SW 1271 (cell line): Measurements from ENCODE around the gene WDPCP.
"Not testable (repeated sequence)": the region's sequence is repeated elsewhere in the genome, so short reads cannot be mapped to it uniquely, and the experiment has no call there.

Source experiments
- DNase-seq, 2 experiments: peaks; one replicate each; lab custom pipeline; 2025; lab: John Stamatoyannopoulos, UW

WDPCP gene

GRCh38 chr2:63249161-63249560 is 339.1 kb downstream of the WDPCP start:
- DNase-seq = no peak

- no peak for DNase-seq
Observed at GRCh38 chr2:63242747-63243146, 345.5 kb downstream of the WDPCP start.

- no peak for DNase-seq
Observed at GRCh38 chr2:63225964-63226686, 362.2 kb downstream of the WDPCP start.

GRCh38 chr2:63218800-63219526 is 369.3 kb downstream of the WDPCP start:
- no peak for DNase-seq

GRCh38 chr2:63195310-63195709 is 393.0 kb downstream of the WDPCP start:
- DNase-seq = no peak

- DNase-seq = no peak
Observed at GRCh38 chr2:63194175-63194574, 394.1 kb downstream of the WDPCP start.

- DNase-seq = no peak
Observed at GRCh38 chr2:63192889-63193774, 395.1 kb downstream of the WDPCP start.

GRCh38 chr2:63192169-63192888 is 395.9 kb downstream of the WDPCP start:
- DNase-seq = no peak

GRCh38 chr2:63189026-63189425 is 399.3 kb downstream of the WDPCP start:
- peak in 1 of 2 experiments; percentile 16 for DNase-seq

GRCh38 chr2:63186331-63186730 is 401.9 kb downstream of the WDPCP start:
- DNase-seq = no peak

- DNase-seq = peak in 1 of 2 experiments; percentile 2
Observed at GRCh38 chr2:63163161-63163820, 425.0 kb downstream of the WDPCP start.

GRCh38 chr2:63159262-63159661 is 429.0 kb downstream of the WDPCP start:
- no peak for DNase-seq

GRCh38 chr2:63136683-63137082 is 451.6 kb downstream of the WDPCP start:
- DNase-seq = not testable (repeated sequence)

- no peak for DNase-seq
Observed at GRCh38 chr2:63132020-63132419, 456.3 kb downstream of the WDPCP start.

GRCh38 chr2:63131196-63131595 is 457.1 kb downstream of the WDPCP start:
- DNase-seq = no peak

- DNase-seq = no peak
Observed at GRCh38 chr2:63127594-63127993, 460.7 kb downstream of the WDPCP start.

- no peak for DNase-seq
Observed at GRCh38 chr2:63124850-63125249, 463.4 kb downstream of the WDPCP start.

- no peak for DNase-seq
Observed at GRCh38 chr2:63124218-63124617, 464.1 kb downstream of the WDPCP start.

GRCh38 chr2:63122921-63123320 is 465.4 kb downstream of the WDPCP start:
- no peak for DNase-seq

GRCh38 chr2:63121055-63121834 is 467.0 kb downstream of the WDPCP start:
- DNase-seq = no peak
